ENCODE measurements around the gene MOB1A. TPM values are rescaled to one million over a fixed set of nuclear protein-coding genes. Genes with fewer than 3 reads are reported as not detected.
A peak's percentile ranks its signal among the peaks of the same experiment; 100 is the strongest.
"Not testable (repeated sequence)": the region's sequence is repeated elsewhere in the genome, so short reads cannot be mapped to it uniquely, and the experiment has no call there.

The MOB1A gene
- total RNA-seq, 4 donors from 2014 or later = 46.7 to 102 (median 77.6) TPM

GRCh38 chr2:74188018-74188601, 9.4 kb upstream of the MOB1A start:
- H3K4me1 ChIP-seq = no peaks in the 10 kb centered on the region
- no peak for DNase-seq
- H3K27ac ChIP-seq = no peak overlapping the region

GRCh38 chr2:74186706-74187105, 8.0 kb upstream of the MOB1A start:
- H3K9me3 ChIP-seq, H3K27me3 ChIP-seq, H3K4me3 ChIP-seq, H3K27ac ChIP-seq, DNase-seq, H3K4me1 ChIP-seq, H3K36me3 ChIP-seq: not testable (repeated sequence)

More at GRCh38 chr2:74188018-74188601, 9.4 kb upstream of the MOB1A start:
- no peaks in the 10 kb centered on the region for H3K9me3 ChIP-seq
- H3K27me3 ChIP-seq = no peaks in the 10 kb centered on the region
- no peaks in the 10 kb centered on the region for H3K36me3 ChIP-seq
- H3K4me3 ChIP-seq = no peak overlapping the region
- TF ChIP-seq CTCF (IDR thresholded peaks at IDR 0.05) = no peak
- TF ChIP-seq POLR2A (IDR thresholded peaks at IDR 0.05) = no peak

GRCh38 chr2:74186038-74186437, 7.4 kb upstream of the MOB1A start:
- peak in 2 of 3 donors; percentile 71 for DNase-seq
- TF ChIP-seq POLR2A (IDR thresholded peaks at IDR 0.05) = no peak
- TF ChIP-seq CTCF (IDR thresholded peaks at IDR 0.05) = no peak
- no peaks in the 10 kb centered on the region for H3K27me3 ChIP-seq
- peak overlapping the region in 2 of 4 donors; percentile 60 to 77 for H3K27ac ChIP-seq
- no peaks in the 10 kb centered on the region for H3K36me3 ChIP-seq
- H3K9me3 ChIP-seq = no peaks in the 10 kb centered on the region
- H3K4me3 ChIP-seq = no peak overlapping the region
- H3K4me1 ChIP-seq = no peaks in the 10 kb centered on the region

GRCh38 chr2:74183878-74184277, 5.2 kb upstream of the MOB1A start:
- H3K9me3 ChIP-seq = no peaks in the 10 kb centered on the region
- no peaks in the 10 kb centered on the region for H3K36me3 ChIP-seq
- peaks cover 0 to 4% (median 0%) of the 10 kb centered on the region in 4 donors for H3K4me1 ChIP-seq
- TF ChIP-seq POLR2A (IDR thresholded peaks at IDR 0.05) = no peak
- no peak for TF ChIP-seq CTCF (IDR thresholded peaks at IDR 0.05)
- no peaks in the 10 kb centered on the region for H3K27me3 ChIP-seq
- H3K27ac ChIP-seq = no peak overlapping the region
- no peak for DNase-seq
- H3K4me3 ChIP-seq = no peak overlapping the region

- Histone ChIP-seq H3K4me3 (no peak overlapping the region), H3K9me3 (no peaks in the 10 kb centered on the region), H3K27me3 (no peaks in the 10 kb centered on the region), H3K4me1 (peaks cover 0 to 14% (median 5%) of the 10 kb centered on the region in 4 donors), H3K27ac (peak overlapping the region in 2 of 4 donors; percentile 19 to 68), H3K36me3 (no peaks in the 10 kb centered on the region)
- DNase-seq = peak in 2 of 3 donors; percentile 67 to 80
- TF ChIP-seq POLR2A (IDR thresholded peaks at IDR 0.05) (no peak), CTCF (IDR thresholded peaks at IDR 0.05) (no peak)
Observed at GRCh38 chr2:74181739-74182138, 3.1 kb upstream of the MOB1A start.

GRCh38 chr2:74179063-74179865, 585 bp upstream of the MOB1A start:
- Histone ChIP-seq H3K9me3 (no peaks in the 10 kb centered on the region), H3K36me3 (no peaks in the 10 kb centered on the region), H3K27ac (peak overlapping the region; percentile 89 to 99 (median 97)), H3K27me3 (no peaks in the 10 kb centered on the region), H3K4me3 (peak overlapping the region; percentile 79 to 92 (median 88)), H3K4me1 (peaks cover 0 to 37% (median 7%) of the 10 kb centered on the region in 4 donors)
- no peak for DNase-seq
- TF ChIP-seq POLR2A (IDR thresholded peaks at IDR 0.05) (peak in 1 of 2 donors; percentile 53), CTCF (IDR thresholded peaks at IDR 0.05) (peak in 4 of 6 experiments; percentile 34 to 50 (median 42))

Data from Peyer's patch (tissue), 4 donors.